Lower leg skin (tissue), 3 donors: ENCODE data around the gene HDAC7.

Source experiments
- POLR2A ChIP-seq, 2 donors: fragments of 450-650 bp; IDR thresholded peaks; one replicate each; pipeline ENCODE4 v1.6.1; 2016 to 2017; ENCODE audit warnings: antibody characterized with exemption in 2 of 2, mild to moderate bottlenecking in 1 of 2, moderate library complexity in 1 of 2
- TF ChIP-seq, protein P1 (sequence below), 3 donors: fragments of 450-650 bp; IDR thresholded peaks; one replicate each; pipeline ENCODE4 v1.5.1; 2016; ENCODE audit warnings: antibody characterized with exemption in 3 of 3, mild to moderate bottlenecking in 3 of 3, moderate library complexity in 2 of 3

GRCh38 chr12:47773062-47773857 lies 46.4 kb downstream of the HDAC7 start, which contains the start of gene SLC48A1:
- TF ChIP-seq, protein P1, sequence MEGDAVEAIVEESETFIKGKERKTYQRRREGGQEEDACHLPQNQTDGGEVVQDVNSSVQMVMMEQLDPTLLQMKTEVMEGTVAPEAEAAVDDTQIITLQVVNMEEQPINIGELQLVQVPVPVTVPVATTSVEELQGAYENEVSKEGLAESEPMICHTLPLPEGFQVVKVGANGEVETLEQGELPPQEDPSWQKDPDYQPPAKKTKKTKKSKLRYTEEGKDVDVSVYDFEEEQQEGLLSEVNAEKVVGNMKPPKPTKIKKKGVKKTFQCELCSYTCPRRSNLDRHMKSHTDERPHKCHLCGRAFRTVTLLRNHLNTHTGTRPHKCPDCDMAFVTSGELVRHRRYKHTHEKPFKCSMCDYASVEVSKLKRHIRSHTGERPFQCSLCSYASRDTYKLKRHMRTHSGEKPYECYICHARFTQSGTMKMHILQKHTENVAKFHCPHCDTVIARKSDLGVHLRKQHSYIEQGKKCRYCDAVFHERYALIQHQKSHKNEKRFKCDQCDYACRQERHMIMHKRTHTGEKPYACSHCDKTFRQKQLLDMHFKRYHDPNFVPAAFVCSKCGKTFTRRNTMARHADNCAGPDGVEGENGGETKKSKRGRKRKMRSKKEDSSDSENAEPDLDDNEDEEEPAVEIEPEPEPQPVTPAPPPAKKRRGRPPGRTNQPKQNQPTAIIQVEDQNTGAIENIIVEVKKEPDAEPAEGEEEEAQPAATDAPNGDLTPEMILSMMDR (IDR thresholded peaks at IDR 0.05) = no peak
- TF ChIP-seq POLR2A (IDR thresholded peaks at IDR 0.05) = no peak
